ENCODE measurements around the gene MOG.

DNA sequence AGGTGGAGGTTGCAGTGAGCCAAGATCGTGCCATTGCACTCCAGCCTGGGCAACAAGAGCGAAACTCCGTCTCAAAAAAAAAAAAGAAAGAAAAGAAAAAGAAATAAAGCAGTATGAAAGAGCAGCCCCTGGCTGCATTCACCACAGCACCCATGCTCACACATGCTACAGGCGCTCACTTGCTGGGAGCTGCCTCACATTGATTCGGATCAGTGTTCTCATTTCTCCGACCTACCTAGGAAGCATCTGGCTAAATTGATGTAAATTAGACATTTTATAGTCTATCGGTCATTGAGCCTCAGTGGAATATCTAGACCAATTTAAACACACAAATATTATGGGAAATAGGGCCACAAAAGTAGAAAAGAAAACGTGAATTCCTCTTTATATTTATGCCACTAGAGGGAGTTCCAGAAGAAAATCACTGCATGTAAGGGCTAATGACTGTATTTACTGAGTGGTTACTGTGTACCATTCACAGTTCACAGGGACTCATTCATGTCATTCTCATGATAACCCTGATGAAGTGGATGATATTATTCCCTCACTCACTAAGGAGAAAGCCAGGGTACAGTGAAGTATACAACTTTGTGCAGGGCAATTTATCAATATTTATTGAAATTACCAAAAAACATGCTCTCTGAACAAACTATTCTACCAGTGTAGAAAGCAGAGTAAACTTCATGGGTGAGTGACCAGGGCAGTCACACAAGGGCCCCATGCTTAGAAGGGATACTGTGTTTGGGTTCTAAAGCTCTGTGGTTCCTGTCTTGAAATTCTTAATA, 5.3 kb upstream of the MOG start:
- TF ChIP-seq, protein P1, sequence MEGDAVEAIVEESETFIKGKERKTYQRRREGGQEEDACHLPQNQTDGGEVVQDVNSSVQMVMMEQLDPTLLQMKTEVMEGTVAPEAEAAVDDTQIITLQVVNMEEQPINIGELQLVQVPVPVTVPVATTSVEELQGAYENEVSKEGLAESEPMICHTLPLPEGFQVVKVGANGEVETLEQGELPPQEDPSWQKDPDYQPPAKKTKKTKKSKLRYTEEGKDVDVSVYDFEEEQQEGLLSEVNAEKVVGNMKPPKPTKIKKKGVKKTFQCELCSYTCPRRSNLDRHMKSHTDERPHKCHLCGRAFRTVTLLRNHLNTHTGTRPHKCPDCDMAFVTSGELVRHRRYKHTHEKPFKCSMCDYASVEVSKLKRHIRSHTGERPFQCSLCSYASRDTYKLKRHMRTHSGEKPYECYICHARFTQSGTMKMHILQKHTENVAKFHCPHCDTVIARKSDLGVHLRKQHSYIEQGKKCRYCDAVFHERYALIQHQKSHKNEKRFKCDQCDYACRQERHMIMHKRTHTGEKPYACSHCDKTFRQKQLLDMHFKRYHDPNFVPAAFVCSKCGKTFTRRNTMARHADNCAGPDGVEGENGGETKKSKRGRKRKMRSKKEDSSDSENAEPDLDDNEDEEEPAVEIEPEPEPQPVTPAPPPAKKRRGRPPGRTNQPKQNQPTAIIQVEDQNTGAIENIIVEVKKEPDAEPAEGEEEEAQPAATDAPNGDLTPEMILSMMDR (IDR thresholded peaks at IDR 0.05; ENCODE audit: low read depth, low read length): peak; percentile 31
- TF ChIP-seq POLR2A (IDR thresholded peaks at IDR 0.05; ENCODE audit: extremely low read depth, insufficient read length) (no peak), MYC (IDR thresholded peaks at IDR 0.05; ENCODE audit: low read depth, low read length) (no peak)
